Activated CD4-positive, CD25-positive, alpha-beta regulatory T cell treated with anti-CD3 and anti-CD28 coated beads, Interleukin-2, amount 50 U/mL, for 72 hours (primary cell): Measurements from ENCODE around the gene CLEC20A.
A peak's percentile ranks its signal among the peaks of the same experiment; 100 is the strongest.
"Not testable (repeated sequence)": the region's sequence is repeated elsewhere in the genome, so short reads cannot be mapped to it uniquely, and the experiment has no call there.

ENCODE experiments used
- DNase-seq: peaks from one replicate; pipeline ENCODE4 v3.0.0; 2021

CLEC20A gene

DNA sequence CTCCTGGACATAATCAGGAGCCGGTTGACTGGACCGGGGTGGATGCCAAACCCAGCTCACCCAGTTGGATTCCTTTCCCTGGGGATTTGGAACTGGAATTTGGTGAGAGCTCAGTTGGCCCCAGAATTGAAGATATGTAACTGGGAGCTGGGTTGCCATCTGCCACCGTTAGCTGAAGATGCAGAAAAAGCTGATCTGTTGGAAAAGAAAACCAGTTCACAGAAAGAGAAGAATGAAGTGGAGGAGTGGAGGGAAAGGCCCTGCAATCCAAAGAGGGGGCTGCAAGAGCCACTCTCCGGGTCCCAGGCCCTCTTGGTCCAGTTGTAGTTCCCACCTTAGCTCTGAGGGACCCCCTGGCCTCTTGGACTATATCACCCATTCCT is 32.2 kb upstream of the CLEC20A start:
- no peak for DNase-seq

DNA sequence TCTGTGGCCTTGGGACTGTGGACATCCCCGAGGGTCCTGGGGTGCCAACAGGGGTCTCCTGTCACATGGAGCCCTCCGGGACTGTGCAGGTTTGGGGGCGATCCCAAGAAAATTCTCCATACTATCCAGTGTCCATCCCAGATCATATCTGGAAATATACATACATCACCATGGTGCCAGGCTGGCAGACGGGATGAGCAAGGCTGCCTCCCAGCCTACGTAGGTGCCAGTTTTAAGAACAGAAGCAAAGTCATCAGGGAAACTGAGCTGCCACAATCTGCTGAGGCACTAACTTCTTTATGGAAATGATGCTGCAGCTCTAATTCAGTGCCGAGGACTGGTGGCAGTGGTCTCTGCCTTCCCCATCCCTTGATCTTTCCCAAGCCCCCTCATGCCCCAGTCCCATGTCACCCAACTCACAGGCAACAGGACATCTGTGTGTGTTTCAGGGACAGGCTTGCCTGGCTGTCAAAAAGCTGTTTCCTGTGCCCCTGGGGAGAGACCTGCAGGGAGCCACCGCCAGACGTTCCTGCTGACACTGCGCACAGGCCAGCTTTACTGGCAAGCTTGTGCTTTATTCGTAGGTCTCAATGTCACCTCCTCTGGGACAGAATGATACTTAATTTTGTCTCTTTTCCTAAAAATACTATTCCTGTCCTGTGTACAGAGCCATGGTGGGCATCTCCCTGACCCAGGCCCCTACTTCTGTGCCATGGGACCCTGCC is 31.6 kb upstream of the CLEC20A start:
- DNase-seq = no peak

DNA sequence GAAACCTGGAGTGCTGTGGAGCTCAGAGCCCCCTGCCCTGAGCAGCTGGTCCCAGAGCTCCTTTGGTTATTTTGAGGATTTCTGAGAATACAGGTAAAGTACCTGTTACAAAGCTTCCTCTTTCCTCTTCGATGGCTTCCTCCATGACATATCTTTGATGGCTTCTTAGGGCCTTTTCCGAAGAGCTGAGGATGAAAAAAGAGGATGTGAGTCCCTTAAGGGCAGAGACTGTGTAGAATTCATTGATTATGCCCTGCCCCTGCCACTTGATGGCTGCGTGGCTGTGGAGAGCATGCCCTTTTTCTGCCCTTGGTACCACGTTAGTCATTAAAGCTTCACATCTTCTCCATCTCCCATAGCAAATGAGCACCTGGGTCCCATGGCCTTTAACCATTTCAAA is 30.4 kb upstream of the CLEC20A start:
- DNase-seq = no peak

DNA sequence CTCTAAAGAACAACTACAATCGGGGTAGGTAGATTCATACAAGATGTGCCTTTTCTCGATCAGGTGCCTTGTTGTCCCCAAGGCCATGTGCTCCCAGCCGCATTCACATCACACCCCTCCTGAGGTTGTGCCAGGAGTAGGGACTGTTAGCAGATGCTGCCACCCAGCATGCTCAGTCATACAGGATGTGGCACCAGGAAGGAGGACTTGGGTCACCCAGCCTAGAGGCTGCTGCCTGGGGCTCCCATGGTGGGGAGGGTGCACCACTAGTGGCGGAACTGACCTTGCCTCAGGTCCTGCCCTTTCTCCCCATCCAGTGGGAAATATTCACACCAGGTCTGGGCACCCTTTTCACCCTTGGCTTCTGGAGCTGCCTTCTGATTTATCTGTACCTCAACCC is 24.5 kb upstream of the CLEC20A start:
- no peak for DNase-seq

DNA sequence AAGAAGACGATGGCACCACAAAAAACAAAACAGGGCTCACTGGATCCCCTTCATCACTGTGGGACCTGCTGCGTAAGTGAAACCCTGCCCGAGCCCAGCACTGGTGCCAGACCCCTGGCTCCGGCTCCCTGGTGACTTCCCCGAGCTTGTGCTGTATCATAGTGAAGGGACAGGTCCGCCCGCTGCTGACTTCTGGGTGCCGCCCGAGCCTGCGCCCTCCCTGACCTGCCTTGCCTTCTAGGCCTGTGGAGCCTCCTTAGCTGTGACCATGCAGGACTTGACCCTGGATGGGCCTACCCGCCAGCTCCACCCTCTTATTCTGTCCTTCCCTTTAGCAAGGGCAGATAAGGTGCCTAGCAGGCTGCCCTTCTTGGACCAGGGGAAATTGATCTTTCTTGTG is 24.0 kb upstream of the CLEC20A start:
- no peak for DNase-seq

DNA sequence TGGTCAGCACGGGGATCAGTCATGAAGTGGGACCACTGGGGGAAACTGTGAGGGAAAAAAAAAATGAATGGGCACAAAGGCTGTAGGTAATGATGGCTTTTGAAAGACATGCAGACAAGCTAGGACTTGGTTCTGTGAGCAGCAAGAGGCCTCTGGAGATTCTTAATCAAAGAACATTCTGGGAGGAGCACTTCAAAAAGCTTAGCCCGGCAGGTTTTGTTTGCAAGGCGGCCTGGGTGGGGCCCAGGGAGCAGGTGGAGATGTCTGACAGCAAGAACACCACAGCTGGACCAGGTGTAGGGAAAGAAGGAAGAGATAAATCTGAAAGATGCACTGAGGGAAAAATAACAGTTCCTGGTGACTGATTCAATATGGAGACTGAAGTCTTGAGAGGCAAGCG is 22.1 kb upstream of the CLEC20A start:
- no peak for DNase-seq

DNA sequence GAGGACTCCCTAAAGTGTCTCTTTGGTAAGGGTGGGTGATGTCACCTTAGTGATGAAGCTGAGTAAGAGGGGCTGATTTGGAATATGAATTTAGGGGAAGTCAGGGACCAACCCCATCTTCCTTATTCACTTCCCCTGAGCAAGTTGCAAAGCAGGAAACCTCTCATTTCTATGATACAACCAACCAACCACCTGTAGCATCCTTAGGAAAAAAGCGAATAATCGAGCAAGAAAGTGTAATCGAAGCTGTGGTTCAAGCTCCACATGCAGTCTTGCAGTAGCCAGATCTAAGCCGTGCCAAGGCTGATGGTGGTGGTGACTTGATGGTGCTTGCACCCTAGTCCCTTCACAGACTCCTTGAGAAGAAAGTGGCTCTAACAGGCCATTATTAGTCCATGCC is 19.3 kb upstream of the CLEC20A start:
- no peak for DNase-seq

DNA sequence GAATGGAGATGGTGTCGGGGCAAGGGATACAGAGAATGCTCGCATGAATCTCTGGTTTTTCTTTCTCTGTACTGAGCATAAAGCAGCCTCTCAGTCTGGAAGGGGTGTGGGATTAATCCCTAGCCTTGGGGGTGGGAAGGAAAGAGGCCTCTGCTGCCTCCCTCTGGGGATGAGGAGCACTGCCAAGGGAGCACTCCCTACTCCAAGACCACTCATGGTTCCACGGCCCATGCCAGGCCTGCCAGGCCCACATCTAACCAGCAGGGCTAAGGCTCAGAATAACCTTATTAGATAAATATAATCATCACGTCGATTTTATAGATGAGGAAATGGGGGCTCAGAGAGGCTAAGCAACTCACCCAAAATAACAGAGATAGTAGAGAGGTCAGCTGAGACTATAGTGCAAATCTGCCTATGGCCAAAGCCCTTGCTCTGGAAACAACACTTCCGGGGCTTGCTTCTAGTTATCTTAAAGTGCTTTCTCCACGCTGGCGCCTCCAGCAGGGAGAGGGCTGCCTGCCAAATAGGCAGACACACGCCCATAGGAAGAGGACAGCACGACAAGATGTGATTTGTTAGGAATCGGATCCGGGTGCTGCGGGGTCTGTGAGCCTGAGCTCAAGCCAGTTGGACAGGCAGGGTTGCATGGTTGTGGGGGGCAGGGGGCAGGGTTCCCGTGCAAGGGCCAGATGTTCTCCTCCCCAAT is 16.7 kb upstream of the CLEC20A start:
- no peak for DNase-seq

DNA sequence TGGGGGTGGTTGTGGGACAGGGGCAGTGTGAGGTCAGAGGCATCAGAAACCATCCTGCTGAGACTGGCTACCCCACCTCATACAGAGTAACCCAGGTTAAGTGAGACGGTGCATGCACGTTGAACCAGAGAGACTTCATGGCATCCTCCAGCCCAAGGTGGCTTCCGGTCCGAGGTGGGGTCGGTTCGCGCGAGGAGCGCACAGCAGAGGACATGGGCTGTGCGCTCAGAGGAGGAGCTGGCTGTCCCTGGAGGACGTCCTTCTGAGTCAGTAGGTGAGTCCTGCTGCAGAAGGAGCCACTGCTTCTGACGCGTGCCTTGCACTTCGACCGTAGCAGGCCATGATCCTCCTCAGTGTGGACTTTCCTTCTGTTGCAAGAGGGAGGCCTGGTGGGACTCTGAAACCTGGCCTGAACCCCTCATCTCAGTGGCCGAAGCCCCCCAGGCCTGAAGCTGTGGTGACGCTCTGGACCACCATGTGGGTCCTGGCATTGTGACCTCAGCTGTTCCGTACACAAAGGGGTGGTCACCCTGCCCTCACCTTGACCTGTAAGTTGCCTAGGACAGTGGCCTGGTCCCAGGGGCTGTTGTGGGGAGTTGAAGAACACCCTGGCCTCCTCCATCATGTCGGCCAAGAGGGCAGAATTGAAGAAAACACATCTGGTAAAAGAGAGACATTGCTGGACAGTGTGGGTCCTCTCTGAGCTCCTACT is 16.0 kb upstream of the CLEC20A start, which contains the start of gene TEX35:
TSS of gene TEX35 (plus strand) at position 544 of the 712 bp plus-strand sequence. CDS start at position 624, 80 bp downstream.
- no peak for DNase-seq

DNA sequence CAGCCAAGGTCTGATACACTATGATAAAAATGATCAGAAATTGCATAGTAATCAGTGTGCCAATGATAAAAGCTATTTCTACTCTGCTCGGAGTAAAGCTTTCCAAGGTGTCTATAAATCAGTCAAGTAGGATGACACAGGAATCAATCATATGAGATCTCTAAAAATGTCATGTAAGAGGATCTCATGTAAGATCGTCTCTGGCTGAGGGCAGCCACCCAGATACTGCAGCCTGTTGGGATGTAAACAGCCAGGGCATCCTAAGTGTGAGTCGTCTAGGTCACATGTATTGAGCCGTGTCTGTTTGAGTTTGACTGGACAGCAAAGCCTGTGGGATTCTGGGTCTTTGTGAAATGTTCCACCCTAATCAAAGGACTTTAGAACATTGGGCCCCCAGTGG is 13.4 kb upstream of the CLEC20A start:
- DNase-seq = no peak

DNA sequence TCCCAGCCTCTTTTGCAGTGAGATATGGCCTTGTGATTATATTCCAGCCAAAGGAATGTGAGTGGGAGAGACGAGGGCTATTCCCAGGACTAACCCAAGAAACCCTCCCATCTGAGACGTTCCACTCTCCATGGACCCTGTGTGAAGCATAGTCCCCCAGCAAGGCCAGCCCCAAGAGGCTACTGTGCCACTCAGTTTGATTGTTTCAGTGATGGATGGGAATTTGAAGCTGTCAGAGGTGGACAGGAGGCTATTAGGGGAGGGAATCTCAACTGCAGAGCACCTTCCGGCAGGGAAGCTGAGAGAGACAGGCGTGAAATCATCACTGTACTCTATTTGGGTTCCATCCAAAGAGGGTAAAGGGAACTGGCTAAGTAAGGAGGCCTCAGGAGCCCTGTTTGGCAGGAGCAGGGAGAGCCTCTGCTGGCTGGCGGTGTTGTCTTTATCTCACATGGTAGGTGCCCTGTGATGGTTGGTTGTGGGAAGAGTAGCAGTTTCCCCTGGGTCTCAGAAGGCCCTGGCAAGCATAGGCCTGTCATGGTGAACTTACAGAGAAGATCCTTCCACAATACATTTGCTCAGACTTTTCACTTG is 12.7 kb upstream of the CLEC20A start:
- DNase-seq = no peak

DNA sequence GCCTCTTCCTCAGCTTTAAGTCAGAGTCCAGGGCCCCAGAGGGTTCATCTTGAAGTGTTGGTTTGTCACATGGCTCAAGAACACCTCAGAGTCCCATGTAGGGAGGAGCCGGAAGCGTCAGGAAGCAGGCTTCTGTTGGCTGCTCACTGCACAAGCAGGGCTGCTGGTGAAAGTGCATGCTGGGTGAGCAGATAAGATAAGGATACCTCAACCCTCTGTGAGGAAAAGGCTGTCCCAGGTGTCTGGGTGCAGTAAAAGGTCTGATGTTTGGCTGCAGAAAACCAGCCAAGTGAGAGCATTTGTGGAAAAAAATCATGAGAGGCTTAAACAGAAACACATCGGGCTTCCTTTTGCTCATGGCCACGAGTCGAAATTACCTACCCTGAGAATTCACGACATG is 9.9 kb upstream of the CLEC20A start:
- no peak for DNase-seq

DNA sequence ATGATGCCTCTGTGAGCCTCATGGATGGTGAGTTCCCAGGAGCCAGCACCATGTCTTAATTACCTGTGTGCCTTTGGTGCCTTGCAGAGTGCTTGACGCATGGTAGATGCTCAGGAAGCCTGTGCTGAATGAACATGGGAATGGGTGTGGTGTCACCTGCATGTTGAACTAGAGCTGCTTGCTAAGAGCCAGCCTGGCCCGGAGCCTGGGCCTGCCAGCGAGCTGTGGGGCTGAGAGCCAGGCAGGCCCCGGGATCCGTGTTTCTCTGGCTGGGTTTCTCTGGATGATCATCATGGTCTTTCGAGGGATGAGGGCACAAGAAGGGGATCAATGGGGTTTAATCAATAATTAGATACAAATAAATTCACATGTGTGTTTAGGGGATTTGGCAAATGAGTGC is 9.4 kb upstream of the CLEC20A start:
- no peak for DNase-seq

DNA sequence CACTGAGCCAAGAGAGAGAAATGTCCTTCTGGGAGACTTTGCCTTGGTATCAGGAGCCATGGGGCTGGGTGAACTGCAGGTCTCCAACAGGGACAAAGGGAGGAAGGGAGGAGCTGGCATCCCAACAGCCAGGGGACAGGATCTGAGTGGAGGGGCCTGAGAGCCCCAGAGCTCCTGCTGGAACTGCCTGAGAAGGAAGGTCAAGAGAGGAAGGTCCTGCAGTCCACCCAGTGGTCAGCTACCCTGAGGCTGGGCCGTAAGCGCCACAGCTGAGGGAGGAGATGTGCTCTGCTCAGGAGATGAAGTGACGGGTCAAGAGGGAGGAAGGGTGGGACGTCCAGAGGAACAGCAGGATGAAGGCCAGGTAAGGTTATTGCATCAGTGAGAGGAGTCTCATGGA is 7.5 kb upstream of the CLEC20A start:
- no peak for DNase-seq

DNA sequence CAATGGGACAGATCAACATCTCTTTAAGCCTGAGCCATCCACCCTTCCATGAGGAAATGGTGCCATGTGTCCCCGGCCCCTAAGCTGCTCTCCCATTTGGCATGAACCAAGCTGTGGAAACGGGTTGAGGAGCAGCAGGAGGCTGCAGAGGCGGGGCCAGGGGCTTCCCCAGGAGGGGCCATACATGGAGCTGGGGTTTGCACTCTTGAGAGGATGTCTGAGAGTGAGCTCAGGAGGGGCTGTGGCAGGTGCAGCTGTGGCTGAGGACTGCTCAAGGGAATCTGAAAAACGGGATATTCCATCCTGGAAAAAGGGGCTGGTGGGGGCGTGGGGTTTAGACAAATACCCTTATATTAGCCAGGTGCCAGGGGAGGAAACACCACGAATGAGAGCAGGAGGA is 7.1 kb upstream of the CLEC20A start:
- no peak for DNase-seq

DNA sequence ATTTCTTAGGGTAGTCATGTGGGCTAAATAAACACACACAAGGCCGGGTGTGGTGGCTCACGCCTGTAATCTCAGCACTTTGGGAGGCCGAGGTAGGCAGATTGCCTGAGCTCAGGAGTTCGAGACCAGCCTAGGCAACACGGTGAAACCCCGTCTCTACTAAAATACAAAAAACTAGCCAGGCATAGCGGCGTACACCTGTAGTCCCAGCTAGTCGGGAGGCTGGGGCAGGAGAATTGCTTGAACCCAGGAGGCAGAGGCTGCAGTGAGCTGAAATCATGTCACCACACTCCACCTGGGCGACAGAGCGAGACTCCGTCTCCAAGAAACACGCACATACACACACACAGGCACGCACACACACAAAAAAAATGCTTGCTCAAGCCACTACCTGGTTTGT is 6.6 kb upstream of the CLEC20A start:
- DNase-seq = not testable (repeated sequence)

DNA sequence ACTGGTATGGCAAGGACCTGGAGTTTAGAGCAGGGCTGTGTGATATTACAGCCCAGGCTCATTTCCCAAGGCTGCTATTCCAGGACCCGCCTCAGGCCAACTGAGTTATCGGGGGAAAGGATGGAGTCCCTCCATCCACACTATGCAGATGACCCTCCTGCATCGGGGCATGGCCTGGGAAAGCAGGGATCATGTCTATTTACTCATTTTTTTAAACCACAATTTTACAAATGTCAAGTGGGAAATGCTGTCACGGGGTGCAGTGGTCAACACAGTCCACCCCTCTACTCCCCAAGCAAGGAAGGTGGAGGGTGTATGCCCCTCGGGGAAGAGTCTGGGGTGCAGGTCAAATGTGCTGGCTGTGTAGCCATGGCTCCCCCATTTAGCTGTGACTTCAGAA is 6.1 kb upstream of the CLEC20A start:
- no peak for DNase-seq

DNA sequence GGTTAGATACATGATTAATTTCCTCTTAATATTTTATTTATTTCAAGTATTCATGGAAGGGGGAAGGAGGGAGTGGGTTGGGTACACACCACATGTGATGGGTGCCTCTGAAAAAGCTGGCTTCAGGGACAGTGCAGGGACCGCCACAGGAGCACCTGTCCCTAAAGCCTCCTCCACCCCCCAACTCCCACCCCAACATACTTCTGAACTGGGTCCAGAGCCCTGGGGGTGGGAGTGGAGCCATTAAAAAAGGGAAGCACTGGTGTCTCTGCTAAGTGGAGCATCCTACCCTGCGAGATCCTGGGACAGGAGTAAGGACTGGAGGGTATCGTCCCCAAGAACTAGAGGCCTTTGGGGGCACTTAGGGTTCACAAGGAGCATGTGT is 5.6 kb upstream of the CLEC20A start:
- no peak for DNase-seq

DNA sequence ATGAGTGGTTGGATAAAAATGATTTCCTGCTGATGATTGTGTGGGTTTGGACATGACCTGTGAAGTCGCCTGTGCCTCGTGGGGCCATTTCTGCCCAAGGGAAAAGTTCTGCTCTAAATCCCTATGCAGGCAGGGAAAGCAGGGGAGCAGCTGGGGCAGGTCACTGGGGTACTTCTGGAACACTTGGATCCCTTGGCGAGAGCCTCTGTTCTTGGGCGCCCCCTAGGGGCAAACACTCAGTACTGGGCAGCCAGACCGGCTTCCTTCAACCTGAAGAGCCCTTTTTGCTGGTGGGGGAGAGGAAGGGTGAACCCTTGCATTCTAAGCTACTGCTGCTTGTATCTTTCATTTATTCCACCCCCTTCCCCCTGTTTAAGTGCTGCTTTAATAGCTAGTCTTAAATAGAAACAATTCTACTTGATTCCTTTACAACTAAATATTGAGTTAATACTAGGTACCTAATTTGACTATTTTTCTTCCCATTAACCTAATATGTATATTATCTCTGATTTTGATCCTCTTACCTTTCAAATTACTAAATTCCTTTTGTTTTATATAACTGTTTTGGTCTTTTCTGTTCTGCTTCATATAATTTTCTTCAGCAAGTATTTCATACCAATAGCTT is 5.1 kb upstream of the CLEC20A start:
- DNase-seq = peak; percentile 63

DNA sequence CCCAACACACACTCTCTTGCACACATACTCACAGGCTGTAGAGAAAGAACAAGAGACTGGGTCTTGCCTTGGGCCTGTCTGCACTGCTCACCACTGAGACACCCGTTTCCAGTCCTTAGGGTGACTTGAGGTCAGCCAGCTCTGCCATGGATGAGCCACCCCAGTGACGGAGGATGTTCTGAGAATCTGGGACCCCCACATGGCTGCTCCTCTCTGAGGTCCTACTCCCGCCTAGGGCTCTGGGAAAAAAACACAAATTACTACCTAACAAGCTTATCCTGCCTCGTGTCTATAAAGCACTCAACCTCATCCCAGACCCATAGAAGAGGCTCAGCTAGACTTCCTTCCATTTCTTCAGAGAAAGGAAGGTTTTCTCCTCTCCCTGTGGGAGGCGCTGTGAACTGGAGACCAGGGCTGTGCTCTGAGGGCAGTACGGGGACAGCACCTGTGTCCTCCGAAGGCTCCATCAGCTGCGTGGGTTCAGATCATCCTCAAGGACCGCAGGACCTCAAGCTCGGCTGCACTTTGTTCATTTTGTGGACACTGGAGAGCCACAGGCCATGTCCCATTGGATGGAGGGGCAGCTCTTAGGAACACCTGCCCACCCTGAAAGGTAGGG is 4.3 kb upstream of the CLEC20A start:
- no peak for DNase-seq

DNA sequence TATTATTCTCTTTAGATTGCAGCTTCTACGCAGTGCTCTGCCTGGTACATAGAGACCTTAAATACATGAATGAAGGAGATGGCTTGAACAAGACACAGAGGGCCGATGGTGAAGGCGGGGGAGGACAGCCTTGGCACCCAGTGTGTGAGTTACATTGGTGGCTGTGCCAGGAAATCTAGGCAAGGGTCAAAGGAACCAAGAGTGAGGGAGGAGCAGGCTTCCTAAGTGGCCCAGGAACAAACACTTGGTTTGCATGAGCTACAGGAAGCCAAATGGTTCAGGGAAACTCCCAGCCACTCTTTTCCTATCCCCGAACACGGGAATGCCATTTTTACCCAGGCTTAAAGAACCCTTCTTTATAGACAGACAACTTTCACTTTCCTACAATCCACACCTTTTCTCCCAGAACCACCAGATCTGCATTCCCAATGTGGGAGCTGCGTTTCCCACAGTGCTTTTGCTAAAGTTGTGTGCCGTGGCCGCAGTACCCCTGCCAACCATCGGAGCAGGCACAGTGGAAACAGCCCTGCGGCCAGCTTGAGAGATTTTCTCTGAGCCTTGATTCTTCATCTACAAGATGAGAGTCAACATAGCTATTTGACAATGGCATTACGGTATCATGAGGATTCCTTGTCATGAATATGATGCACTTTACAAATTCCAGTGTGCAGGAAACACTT is 3.5 kb upstream of the CLEC20A start:
- DNase-seq = no peak
